K562 (cell line): Measurements from ENCODE around the gene LIFR.

Experiments
- CREB1 ChIP-seq, 2 experiments: sonication (generic) in 1 of 2; formaldehyde crosslinking in 1 of 2; IDR thresholded peaks; 2 replicates each; pipeline versions ENCODE4 v1.6.1 to v1.8.0; 2012 to 2022; ENCODE audit warnings: inconsistent platforms in 1 of 2, mild to moderate bottlenecking in 1 of 2, missing genetic modification reagents in 1 of 2, moderate library complexity in 1 of 2
- CREM ChIP-seq: IDR thresholded peaks from 2 replicates; pipeline ENCODE4 v1.6.1; 2014; ENCODE audit warnings: antibody characterized with exemption, low read depth
- CTCF ChIP-seq, 3 experiments: IDR thresholded peaks in 2 of 3; conservative IDR thresholded peaks in 1 of 3; 2 replicates each; pipeline ENCODE4 v1.5.1; 2011 to 2012; ENCODE audit warnings: low read length in 3 of 3, mild to moderate bottlenecking in 3 of 3, control low read depth in 2 of 3, improper control_type of control experiment in 1 of 3, inconsistent platforms in 1 of 3, low read depth in 1 of 3, mixed read lengths in 1 of 3, moderate library complexity in 1 of 3; ENCODE audit not compliant: insufficient read depth in 2 of 3
- EGR1 ChIP-seq: fragments of 450-650 bp; conservative IDR thresholded peaks from 2 replicates; pipeline ENCODE4 v1.6.1; 2017; ENCODE audit warnings: mild to moderate bottlenecking
- JUNB ChIP-seq: fragments of 450-650 bp; formaldehyde crosslinking; conservative IDR thresholded peaks from 2 replicates; pipeline ENCODE4 v1.4.0; 2020; ENCODE audit warnings: mild to moderate bottlenecking
- L3MBTL2 ChIP-seq: fragments of 450-650 bp; IDR thresholded peaks from 2 replicates; pipeline ENCODE4 v1.6.1; 2016; ENCODE audit warnings: mild to moderate bottlenecking, moderate library complexity
- MCM7 ChIP-seq, 2 experiments: fragments of 450-650 bp; IDR thresholded peaks; 2 replicates each; pipeline ENCODE4 v1.6.1; 2016 to 2018
- SMARCE1 ChIP-seq: fragments of 450-650 bp; IDR thresholded peaks from 2 replicates; pipeline ENCODE4 v1.7.1; 2016; ENCODE audit warnings: mild to moderate bottlenecking
- TCF7L2 ChIP-seq: fragments of 150-350 bp; IDR thresholded peaks from 2 replicates; pipeline ENCODE4 v1.6.1; 2016; ENCODE audit warnings: low read depth, mild to moderate bottlenecking, low read length, moderate library complexity
- ZFP30 ChIP-seq: fragments of 250-450 bp; sonication (Bioruptor Pico); IDR thresholded peaks from 2 replicates; pipeline ENCODE4 v1.8.0; 2022; ENCODE audit warnings: moderate library complexity, mild to moderate bottlenecking, inconsistent platforms, borderline replicate concordance
- TF ChIP-seq, protein P1 (sequence below): fragments of 450-650 bp; IDR thresholded peaks from 2 replicates; pipeline ENCODE4 v1.6.1; 2016

DNA sequence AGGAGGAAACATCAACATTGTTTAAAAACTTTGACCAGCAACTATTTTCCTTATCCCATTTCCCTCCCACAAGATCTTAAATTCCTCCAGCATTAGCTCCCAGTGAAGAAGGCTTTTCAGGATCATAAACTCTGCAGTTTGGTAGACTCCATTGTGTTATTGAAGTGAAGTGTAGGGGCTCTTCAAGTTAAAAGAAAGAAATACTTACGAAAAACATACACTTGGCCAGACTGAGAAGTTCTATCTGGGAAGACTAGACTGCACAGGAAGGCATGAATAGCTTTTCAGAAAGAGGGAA is 22.3 kb downstream of the LIFR start:
- TF ChIP-seq CREB1 (IDR thresholded peaks at IDR 0.05) (no peak), CREB1 (CRISPR knock-in tag; IDR thresholded peaks at IDR 0.05) (no peak), CTCF (IDR thresholded peaks at IDR 0.05 in 2 of 3, conservative IDR thresholded peaks at IDR 0.05 in 1 of 3; ENCODE audit: insufficient read depth in 2 of 3, low read depth in 1 of 3, low read length in 3 of 3) (no peak), CREM (no peak), EGR1 (no peak), MCM7 (IDR thresholded peaks at IDR 0.05) (no peak), SMARCE1 (no peak), ZFP30 (CRISPR knock-in tag) (no peak), TCF7L2 (no peak), L3MBTL2 (no peak), JUNB (CRISPR knock-in tag) (no peak)
- TF ChIP-seq, protein P1, sequence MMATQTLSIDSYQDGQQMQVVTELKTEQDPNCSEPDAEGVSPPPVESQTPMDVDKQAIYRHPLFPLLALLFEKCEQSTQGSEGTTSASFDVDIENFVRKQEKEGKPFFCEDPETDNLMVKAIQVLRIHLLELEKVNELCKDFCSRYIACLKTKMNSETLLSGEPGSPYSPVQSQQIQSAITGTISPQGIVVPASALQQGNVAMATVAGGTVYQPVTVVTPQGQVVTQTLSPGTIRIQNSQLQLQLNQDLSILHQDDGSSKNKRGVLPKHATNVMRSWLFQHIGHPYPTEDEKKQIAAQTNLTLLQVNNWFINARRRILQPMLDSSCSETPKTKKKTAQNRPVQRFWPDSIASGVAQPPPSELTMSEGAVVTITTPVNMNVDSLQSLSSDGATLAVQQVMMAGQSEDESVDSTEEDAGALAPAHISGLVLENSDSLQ = no peak
